Effector memory CD8-positive, alpha-beta T cell (primary cell): ENCODE data around the gene AP3S1.
A peak's percentile ranks its signal among the peaks of the same experiment; 100 is the strongest.
"Not testable (repeated sequence)": the region's sequence is repeated elsewhere in the genome, so short reads cannot be mapped to it uniquely, and the experiment has no call there.

Source experiments
- ATAC-seq: fragments of 150-1000 bp; cut with Tn5 transposase; replicated peaks from 2 replicates; pipeline ENCODE4 v1.10.0; 2021; ENCODE audit warnings: mild to moderate bottlenecking, moderate library complexity
- DNase-seq, 3 experiments: peaks; one replicate each; pipeline ENCODE4 v3.0.0; 2021
- H3K27ac Mint-ChIP-seq, 2 donors: one replicate each; pipeline ENCODE4 v1.8.0; 2022; ENCODE audit warnings: mild to moderate bottlenecking in 2 of 2, mixed read lengths in 2 of 2, moderate library complexity in 2 of 2
- H3K27me3 Mint-ChIP-seq, 2 donors: one replicate each; pipeline ENCODE4 v1.8.0; 2022; ENCODE audit warnings: mixed read lengths in 2 of 2
- H3K36me3 Mint-ChIP-seq: one replicate; pipeline ENCODE4 v1.8.0; 2022; ENCODE audit warnings: mild to moderate bottlenecking, moderate library complexity, mixed read lengths; ENCODE audit not compliant: insufficient read depth
- H3K4me1 Mint-ChIP-seq, 2 donors: one replicate each; pipeline ENCODE4 v1.8.0; 2022; ENCODE audit warnings: low read depth in 2 of 2, mixed read lengths in 2 of 2
- H3K4me3 Mint-ChIP-seq, 2 donors: one replicate each; pipeline ENCODE4 v1.8.0; 2022; ENCODE audit warnings: mild to moderate bottlenecking in 2 of 2, mixed read lengths in 2 of 2, moderate library complexity in 2 of 2
- H3K9me3 Mint-ChIP-seq, 2 donors: one replicate each; pipeline ENCODE4 v1.8.0; 2022; ENCODE audit warnings: mixed read lengths in 2 of 2

The AP3S1 gene

DNA sequence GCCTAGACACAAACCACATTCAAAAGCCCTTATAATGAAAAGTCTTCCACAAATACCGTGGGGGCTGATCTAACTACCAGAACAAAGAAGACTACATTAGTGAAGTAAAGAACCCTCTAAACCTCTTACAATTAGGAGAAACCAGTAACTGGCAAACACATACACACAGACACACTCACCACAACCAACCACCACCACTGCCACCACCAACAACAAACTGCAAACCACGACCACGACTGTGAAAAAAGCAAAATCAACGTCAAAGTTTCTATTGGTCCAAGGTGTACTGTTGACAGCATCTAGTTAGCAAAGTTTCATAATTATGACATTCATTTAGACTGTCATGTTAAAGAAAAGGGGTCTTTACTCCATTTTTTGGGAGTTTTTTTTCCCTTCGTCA lies 28.0 kb upstream of the AP3S1 start:
- Mint-ChIP-seq H3K36me3 (peaks cover 4% of the 10 kb centered on the region), H3K9me3 (no peaks in the 10 kb centered on the region), H3K27ac (no peak overlapping the region), H3K4me3 (no peak overlapping the region), H3K27me3 (peaks cover 69 to 76% of the 10 kb centered on the region in 2 donors), H3K4me1 (peaks cover 6 to 16% of the 10 kb centered on the region in 2 donors)
- DNase-seq (no peak), ATAC-seq (peak; percentile 54)

DNA sequence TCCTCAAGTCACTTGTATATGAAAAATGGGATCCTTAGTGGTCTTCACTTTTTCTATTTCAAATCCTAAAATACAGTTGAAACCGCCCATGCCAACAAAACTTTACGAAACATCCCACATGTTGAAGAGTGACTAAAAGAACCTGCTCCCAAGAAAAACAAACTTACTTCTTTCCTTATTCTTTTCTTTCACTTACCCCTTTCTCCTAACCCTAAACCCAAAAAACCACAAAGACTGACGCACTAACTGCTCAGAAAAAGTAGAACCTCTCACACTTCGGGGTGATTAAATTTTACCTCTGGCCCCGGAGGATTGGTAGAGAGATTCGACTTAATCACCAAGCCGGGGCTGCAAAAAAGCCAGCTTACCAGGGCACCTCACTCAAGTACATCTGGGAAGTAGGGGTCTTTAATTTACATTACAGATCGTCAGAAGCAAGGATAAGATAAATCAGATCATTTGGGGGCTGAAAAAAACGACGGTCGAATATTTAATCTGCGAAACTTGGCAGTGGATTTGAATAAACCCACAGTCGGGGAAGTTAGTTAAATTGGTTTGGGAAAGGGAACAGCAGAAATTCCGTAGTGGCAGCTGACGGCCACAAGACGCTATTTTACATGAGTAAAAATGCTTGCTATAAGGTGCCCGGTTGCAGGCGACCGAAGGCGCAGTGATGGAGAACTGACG lies 26.6 kb upstream of the AP3S1 start:
- ATAC-seq, result no peak
- Mint-ChIP-seq H3K9me3 (no peaks in the 10 kb centered on the region), H3K4me3 (peak overlapping the region; percentile 56 to 63), H3K27me3 (peaks cover 83 to 90% of the 10 kb centered on the region in 2 donors), H3K27ac (no peak overlapping the region), H3K36me3 (peaks cover 4% of the 10 kb centered on the region), H3K4me1 (peaks cover 6 to 16% of the 10 kb centered on the region in 2 donors)
- DNase-seq, result no peak

DNA sequence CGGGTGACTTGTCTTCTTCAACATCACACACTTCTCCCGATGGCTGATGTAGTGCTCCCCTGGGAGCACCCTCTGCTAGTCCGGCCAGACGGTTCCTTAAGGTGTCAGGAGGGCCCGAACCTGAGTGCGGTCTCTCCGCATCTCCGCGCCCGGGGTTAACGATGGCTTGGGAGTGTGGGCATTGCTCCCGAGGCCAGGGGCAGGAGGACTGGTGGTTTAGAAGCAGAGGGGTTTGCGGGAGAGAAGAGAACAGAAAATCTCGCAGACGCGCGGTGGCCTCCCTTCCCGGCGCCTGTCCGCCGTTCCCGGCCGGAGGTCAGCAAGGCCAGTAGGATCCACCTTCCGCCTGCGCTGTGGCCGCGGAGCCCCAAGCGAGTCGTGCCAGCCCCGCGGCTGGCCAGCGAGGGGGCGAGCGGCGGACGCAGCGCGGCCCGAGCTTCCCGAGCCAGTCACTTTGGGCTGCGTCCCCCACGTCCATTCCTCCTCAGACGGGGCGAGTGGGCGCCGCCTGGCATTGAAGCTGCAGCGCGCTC lies 26.0 kb upstream of the AP3S1 start:
- H3K4me1 Mint-ChIP-seq, result peaks cover 6 to 16% of the 10 kb centered on the region in 2 donors
- no peak overlapping the region for H3K27ac Mint-ChIP-seq
- ATAC-seq, result no peak

DNA sequence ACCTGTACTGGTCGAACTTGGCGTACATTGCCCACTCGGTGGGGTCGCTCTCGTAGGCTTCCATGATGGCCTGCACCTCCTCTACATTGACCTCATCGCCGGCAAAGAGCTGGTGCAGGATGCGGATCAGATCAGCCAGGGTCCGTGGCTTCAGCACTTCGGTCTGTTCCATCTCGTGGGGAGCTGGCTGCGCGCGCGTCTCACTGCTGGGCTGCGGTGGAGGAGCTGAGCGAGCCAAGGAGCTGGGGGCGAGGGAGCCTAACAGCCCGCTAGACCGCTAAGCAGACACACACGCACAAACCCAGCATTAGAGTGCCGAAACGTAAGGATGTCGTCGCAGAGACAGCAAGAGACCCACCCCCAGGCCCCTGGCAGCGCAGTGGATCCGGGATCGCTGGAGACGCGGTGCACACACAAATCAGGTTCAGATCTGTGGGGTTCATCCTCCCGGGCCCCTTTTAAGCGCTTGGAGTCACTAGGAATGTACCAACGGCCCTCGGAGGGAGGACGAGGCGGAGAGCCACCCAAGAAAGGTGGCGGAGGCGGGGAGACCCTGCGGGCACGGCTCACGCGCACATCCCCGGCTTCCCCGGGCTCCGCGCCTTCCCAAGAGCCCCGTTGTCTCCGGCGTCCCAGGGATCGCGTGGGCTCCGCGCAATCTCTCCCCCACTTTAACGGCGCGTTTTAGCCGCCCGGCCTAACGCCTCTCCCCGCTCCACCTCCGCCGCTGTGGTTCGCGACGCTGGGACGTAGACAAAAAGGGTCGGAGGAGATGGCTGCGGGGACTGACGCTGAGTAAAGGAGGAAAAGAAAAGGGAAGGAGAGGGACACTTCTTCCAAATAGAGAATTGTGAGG lies 25.3 kb upstream of the AP3S1 start, which contains the start of gene CDO1:
CDO1 (minus strand) TSS at position 434 of the 856 bp plus-strand sequence; CDS start at position 172, 262 bp downstream.
- Mint-ChIP-seq H3K36me3 (peaks cover 4% of the 10 kb centered on the region), H3K27me3 (peaks cover 84 to 95% of the 10 kb centered on the region in 2 donors), H3K4me1 (peaks cover 6 to 16% of the 10 kb centered on the region in 2 donors), H3K9me3 (no peaks in the 10 kb centered on the region), H3K27ac (no peak within 1 kb of the TSS), H3K4me3 (peak within 1 kb of the TSS; percentile 60 to 70)
- DNase-seq (peak in 2 of 3 experiments; percentile 11 to 13), ATAC-seq (peak; percentile 72)

More for the DNA sequence above, 26.0 kb upstream of the AP3S1 start:
- Mint-ChIP-seq H3K9me3 (no peaks in the 10 kb centered on the region), H3K27me3 (peaks cover 87 to 97% of the 10 kb centered on the region in 2 donors), H3K4me3 (peak overlapping the region; percentile 60 to 70), H3K36me3 (peaks cover 4% of the 10 kb centered on the region)
- DNase-seq, result no peak

DNA sequence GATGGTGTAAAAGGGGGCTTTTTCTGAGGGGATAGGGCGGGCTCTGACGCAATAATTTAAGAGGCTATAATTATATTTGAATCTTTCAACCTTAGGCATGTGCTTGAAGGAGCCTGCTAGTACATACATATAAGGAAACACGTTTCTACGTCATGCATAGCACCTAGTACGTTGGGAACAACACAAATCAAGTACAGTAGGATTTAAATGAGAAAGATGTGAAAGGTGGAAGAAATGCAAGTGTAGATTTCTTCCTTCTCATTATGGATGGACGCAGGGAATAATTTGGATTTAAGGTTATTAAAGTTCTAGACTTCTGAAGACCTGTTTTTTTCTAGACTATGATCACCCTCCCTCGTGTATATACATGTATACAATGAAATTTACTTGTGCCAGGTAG lies 24.3 kb upstream of the AP3S1 start:
- no peak overlapping the region for H3K4me3 Mint-ChIP-seq
- no peaks in the 10 kb centered on the region for H3K9me3 Mint-ChIP-seq
- no peak overlapping the region for H3K27ac Mint-ChIP-seq
- no peak for DNase-seq
- peaks cover 6 to 16% of the 10 kb centered on the region in 2 donors for H3K4me1 Mint-ChIP-seq
- peaks cover 77 to 86% of the 10 kb centered on the region in 2 donors for H3K27me3 Mint-ChIP-seq
- peaks cover 4% of the 10 kb centered on the region for H3K36me3 Mint-ChIP-seq
- ATAC-seq, result no peak

DNA sequence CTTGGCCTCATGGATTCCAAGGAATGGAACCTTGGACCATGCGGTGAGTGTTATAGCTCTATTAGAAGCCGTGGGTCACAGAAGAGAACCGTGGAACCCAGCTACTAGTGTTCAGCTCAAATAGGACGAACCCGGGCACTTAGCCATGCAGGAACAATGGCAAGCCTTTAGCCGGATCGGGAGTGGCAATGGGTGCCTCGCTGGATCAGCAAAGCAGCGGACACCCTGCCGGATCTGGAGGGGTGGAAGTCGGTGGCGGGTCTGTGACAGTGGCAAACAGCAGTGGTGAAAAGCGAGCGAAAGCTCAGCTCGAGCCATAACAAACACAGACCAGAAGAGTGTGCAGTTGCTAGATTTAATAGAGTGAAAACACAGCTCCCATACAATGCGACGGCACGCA lies 22.9 kb upstream of the AP3S1 start:
- peaks cover 6 to 14% of the 10 kb centered on the region in 2 donors for H3K4me1 Mint-ChIP-seq
- ATAC-seq (no peak), DNase-seq (no peak)
- H3K4me3 Mint-ChIP-seq, result no peak overlapping the region
- H3K27me3 Mint-ChIP-seq, result peaks cover 67 to 72% of the 10 kb centered on the region in 2 donors
- no peaks in the 10 kb centered on the region for H3K9me3 Mint-ChIP-seq
- H3K27ac Mint-ChIP-seq, result no peak overlapping the region
- H3K36me3 Mint-ChIP-seq, result peaks cover 4% of the 10 kb centered on the region

DNA sequence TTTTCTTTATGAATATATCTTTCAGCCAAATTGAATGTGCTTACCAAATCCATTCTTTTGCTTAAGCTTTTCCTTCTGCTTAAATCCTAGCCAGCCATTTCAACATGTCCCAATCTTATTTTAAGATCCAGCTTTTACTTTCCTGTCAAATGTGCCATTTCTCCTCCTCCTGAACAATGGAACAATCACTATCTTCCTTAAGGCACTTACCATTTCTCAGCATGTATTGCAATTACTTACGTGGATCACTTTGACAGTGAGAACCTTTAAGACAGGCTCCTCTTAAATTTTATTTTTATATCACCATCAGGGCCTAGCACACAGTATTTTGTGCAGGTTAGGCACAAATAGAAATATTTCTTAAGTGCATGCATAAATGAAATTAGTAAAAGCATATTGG lies 20.9 kb upstream of the AP3S1 start:
- H3K27me3 Mint-ChIP-seq, result peaks cover 48 to 52% of the 10 kb centered on the region in 2 donors
- DNase-seq, result no peak
- no peaks in the 10 kb centered on the region for H3K36me3 Mint-ChIP-seq
- H3K9me3 Mint-ChIP-seq, result no peaks in the 10 kb centered on the region
- no peak overlapping the region for H3K4me3 Mint-ChIP-seq
- no peak for ATAC-seq
- H3K4me1 Mint-ChIP-seq, result peaks cover 0 to 7% of the 10 kb centered on the region in 2 donors
- no peak overlapping the region for H3K27ac Mint-ChIP-seq

DNA sequence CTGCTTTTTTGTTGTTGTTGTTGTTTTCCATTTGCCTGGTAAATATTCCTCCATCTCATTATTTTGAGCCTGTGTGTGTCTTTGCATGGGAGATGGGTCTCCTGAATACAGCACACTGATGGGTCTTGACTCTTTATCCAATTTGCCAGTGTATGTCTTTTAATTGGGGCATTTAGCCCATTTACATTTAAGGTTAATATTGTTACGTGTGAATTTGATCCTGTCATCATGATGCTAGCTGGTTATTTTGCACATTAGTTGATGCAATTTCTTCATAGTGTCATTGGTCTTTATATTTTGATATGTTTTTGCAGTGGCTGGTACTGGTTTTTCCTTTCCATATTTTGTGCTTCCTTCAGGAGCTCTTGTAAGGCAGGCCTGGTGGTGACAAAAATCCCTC lies 16.8 kb upstream of the AP3S1 start:
- Mint-ChIP-seq H3K27me3 (peaks cover 11 to 14% of the 10 kb centered on the region in 2 donors), H3K36me3 (peaks cover 16% of the 10 kb centered on the region)
- not testable (repeated sequence) for H3K4me3 Mint-ChIP-seq

DNA sequence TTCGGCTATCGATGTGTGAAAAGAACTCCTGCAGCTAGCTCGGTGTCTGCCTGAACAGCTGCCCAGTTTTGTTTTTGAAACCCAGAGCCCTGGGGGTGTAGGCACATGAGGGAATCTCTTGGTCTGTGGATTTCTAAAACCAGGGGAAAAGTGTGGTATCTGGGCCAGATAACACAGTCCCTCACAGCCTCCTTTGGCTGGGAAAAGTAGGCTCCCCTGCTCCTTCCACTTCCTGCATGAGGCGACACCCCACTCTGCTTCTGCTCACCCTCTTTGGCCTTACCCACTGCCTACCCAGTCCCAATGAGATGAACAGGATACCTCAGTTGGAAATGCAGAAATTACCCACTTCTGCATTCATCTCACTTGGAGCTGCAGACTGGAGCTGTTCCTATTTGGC lies 15.8 kb upstream of the AP3S1 start:
- Mint-ChIP-seq H3K9me3 (no peaks in the 10 kb centered on the region), H3K27ac (peak overlapping the region in 1 of 2 donors; percentile 4), H3K4me1 (peaks cover 0 to under 1% of the 10 kb centered on the region in 2 donors), H3K27me3 (peaks cover 2 to 4% of the 10 kb centered on the region in 2 donors), H3K36me3 (peaks cover 22% of the 10 kb centered on the region), H3K4me3 (no peak overlapping the region)
- no peak for DNase-seq
- no peak for ATAC-seq

More for the DNA sequence above, 16.8 kb upstream of the AP3S1 start:
- DNase-seq, H3K27ac Mint-ChIP-seq, ATAC-seq, H3K4me1 Mint-ChIP-seq, H3K9me3 Mint-ChIP-seq: not testable (repeated sequence)

DNA sequence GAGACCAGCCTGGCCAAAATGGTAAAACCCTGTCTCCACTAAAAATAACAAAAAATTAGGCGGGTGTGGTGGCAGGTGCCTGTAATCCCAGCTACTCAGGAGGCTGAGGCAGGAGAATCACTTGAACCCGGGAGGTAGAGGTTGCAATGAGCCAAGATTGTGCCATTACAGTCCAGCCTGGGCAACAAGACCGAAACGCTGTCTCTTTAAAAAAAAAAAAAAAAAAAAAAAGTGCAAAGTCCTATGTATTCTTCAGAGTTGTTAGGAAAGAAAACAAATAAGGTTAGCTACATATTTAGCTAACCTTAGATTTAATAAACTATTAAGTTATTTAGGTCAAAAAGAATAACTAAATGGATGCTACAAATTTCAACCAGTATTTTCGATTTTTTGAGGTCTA lies 11.8 kb upstream of the AP3S1 start:
- Mint-ChIP-seq H3K36me3 (peaks cover 58% of the 10 kb centered on the region), H3K27ac (no peak overlapping the region)
- DNase-seq, result no peak

DNA sequence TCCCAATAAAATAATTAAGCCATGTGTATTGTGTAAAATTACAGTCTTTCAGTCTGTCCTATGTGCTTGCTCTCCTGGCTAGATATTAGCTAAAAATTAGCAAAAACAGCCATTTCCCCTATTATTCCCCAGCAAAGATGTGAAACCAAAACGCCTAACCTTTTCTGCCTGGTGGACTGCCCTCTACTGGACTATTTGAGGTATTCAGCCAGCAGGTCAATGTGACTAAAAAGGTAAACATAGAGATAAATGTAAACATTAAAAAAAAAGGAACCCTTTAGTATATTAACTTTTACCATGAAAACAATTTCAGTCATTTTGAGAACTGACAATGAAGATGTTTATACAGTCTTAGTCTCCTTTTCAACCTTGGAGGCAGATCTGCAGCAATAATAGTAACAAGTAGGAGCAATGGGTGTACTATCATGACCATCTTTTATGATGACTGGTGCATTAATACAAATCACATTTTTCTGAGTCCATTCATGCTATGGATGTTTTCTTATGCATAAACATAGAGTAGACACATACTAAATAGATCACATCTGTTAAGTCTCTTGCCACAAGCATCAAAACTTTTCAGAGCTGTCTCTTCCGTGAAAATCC lies 10.5 kb upstream of the AP3S1 start:
- H3K27ac Mint-ChIP-seq, result peak overlapping the region; percentile 26 to 48
- ATAC-seq, result peak; percentile 74
- H3K36me3 Mint-ChIP-seq, result peaks cover 71% of the 10 kb centered on the region
- H3K27me3 Mint-ChIP-seq, result no peaks in the 10 kb centered on the region
- H3K9me3 Mint-ChIP-seq, result no peaks in the 10 kb centered on the region
- H3K4me1 Mint-ChIP-seq, result peaks cover 4 to 20% of the 10 kb centered on the region in 2 donors
- H3K4me3 Mint-ChIP-seq, result no peak overlapping the region
- DNase-seq, result peak in 1 of 3 experiments; percentile 27

More for the DNA sequence above, 11.8 kb upstream of the AP3S1 start:
- Mint-ChIP-seq H3K27me3 (no peaks in the 10 kb centered on the region), H3K9me3 (no peaks in the 10 kb centered on the region), H3K4me1 (peaks cover 4 to 17% of the 10 kb centered on the region in 2 donors), H3K4me3 (no peak overlapping the region)
- no peak for ATAC-seq

DNA sequence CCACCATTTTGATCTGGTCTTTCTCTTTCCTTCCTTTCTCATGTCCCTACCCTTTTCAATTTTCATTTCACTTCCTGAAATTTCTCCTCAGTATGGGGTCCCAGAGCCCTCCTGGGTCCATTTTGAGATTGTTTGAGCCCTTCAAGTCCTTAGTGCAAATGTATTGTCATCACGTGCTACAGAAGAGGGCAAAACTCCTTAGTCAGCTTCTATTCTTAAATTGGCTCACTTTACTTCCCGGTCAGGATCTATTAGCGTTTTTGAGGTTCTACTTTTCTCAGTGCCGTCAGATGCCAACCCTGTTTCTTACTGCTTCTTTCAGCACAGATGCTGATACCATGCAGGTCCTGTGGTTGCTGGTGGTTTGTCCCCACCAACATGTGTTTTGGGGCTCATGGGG lies 6.3 kb upstream of the AP3S1 start:
- no peak for DNase-seq
- H3K27me3 Mint-ChIP-seq, result no peaks in the 10 kb centered on the region
- H3K4me1 Mint-ChIP-seq, result peaks cover 22 to 42% of the 10 kb centered on the region in 2 donors
- H3K4me3 Mint-ChIP-seq, result no peak overlapping the region
- no peak for ATAC-seq
- H3K9me3 Mint-ChIP-seq, result no peaks in the 10 kb centered on the region
- peaks cover 77% of the 10 kb centered on the region for H3K36me3 Mint-ChIP-seq
- H3K27ac Mint-ChIP-seq, result peak overlapping the region; percentile 61 to 78
